Measurements from ENCODE around the gene HIRA.
A peak's percentile ranks its signal among the peaks of the same experiment; 100 is the strongest.

Gene HIRA

GRCh38 chr22:19434829-19435580 is 3.5 kb upstream of the HIRA start:
- Histone ChIP-seq H2BK15ac (replicated peaks; ENCODE audit: low read depth) (no peak overlapping the region), H3K9ac (ENCODE audit: low read length) (no peak overlapping the region), H3K4me3 (ENCODE audit: low read length) (no peak overlapping the region), H3K4ac (ENCODE audit: low read depth, low read length) (no peak overlapping the region), H3K56ac (ENCODE audit: low read length) (no peak overlapping the region), H3K18ac (ENCODE audit: low read length) (no peak overlapping the region), H3K4me2 (ENCODE audit: low read length) (no peak overlapping the region), H3K27ac (ENCODE audit: low read depth, low read length) (no peak overlapping the region), H3K79me1 (ENCODE audit: low read length) (peaks cover 7% of the 10 kb centered on the region), H3K79me2 (ENCODE audit: control insufficient read depth, insufficient read depth, low read length) (peaks cover 13% of the 10 kb centered on the region), H4K5ac (ENCODE audit: low read length) (no peak overlapping the region), H2BK120ac (ENCODE audit: low read depth, low read length) (no peak overlapping the region), H2AK5ac (ENCODE audit: low read length) (no peak overlapping the region), H3K23ac (ENCODE audit: low read length) (no peak overlapping the region), H2BK5ac (ENCODE audit: low read length) (no peak overlapping the region), H3K27me3 (ENCODE audit: insufficient read depth, low read length, poor library complexity) (no peaks in the 10 kb centered on the region), H3K4me1 (ENCODE audit: control insufficient read depth, low read depth, low read length) (peaks cover 3% of the 10 kb centered on the region), H4K8ac (ENCODE audit: low read depth, low read length) (no peak overlapping the region), H3K36me3 (ENCODE audit: control insufficient read depth, insufficient read depth, low read length) (peaks cover 2% of the 10 kb centered on the region)
- WGBS (ENCODE audit: extremely low coverage, insufficient coverage, low lambda C conversion rate): no CpG with 5 or more reads among the region's 2 CpGs
- no peak for DNase-seq

- H3K18ac ChIP-seq (ENCODE audit: low read length): no peak overlapping the region
- H3K4me1 ChIP-seq (ENCODE audit: control insufficient read depth, low read depth, low read length): peaks cover 4% of the 10 kb centered on the region
- H2BK120ac ChIP-seq (ENCODE audit: low read depth, low read length): no peak overlapping the region
- H3K79me2 ChIP-seq (ENCODE audit: control insufficient read depth, insufficient read depth, low read length): peaks cover 18% of the 10 kb centered on the region
- H4K8ac ChIP-seq (ENCODE audit: low read depth, low read length): no peak overlapping the region
- peaks cover 2% of the 10 kb centered on the region for H3K36me3 ChIP-seq (ENCODE audit: control insufficient read depth, insufficient read depth, low read length)
- peaks cover 8% of the 10 kb centered on the region for H3K79me1 ChIP-seq (ENCODE audit: low read length)
- WGBS (ENCODE audit: extremely low coverage, insufficient coverage, low lambda C conversion rate): no CpG with 5 or more reads among the region's 7 CpGs
- H3K4me3 ChIP-seq (ENCODE audit: low read length): no peak overlapping the region
- H2BK15ac ChIP-seq (replicated peaks; ENCODE audit: low read depth): no peak overlapping the region
- no peak overlapping the region for H3K4me2 ChIP-seq (ENCODE audit: low read length)
- no peak overlapping the region for H3K4ac ChIP-seq (ENCODE audit: low read depth, low read length)
- no peak overlapping the region for H3K56ac ChIP-seq (ENCODE audit: low read length)
- H3K27me3 ChIP-seq (ENCODE audit: insufficient read depth, low read length, poor library complexity): no peaks in the 10 kb centered on the region
- no peak overlapping the region for H4K5ac ChIP-seq (ENCODE audit: low read length)
- H2BK5ac ChIP-seq (ENCODE audit: low read length): no peak overlapping the region
- H2AK5ac ChIP-seq (ENCODE audit: low read length): no peak overlapping the region
- H3K9ac ChIP-seq (ENCODE audit: low read length): no peak overlapping the region
- no peak overlapping the region for H3K23ac ChIP-seq (ENCODE audit: low read length)
- no peak for DNase-seq
- H3K27ac ChIP-seq (ENCODE audit: low read depth, low read length): no peak overlapping the region
These were observed 2.9 kb upstream of the HIRA start for GRCh38 chr22:19434401-19434800.

- Histone ChIP-seq H3K9ac (ENCODE audit: low read length) (peak within 1 kb of the TSS; percentile 98), H3K79me2 (ENCODE audit: control insufficient read depth, insufficient read depth, low read length) (peaks cover 33% of the 10 kb centered on the region), H3K4ac (ENCODE audit: low read depth, low read length) (peak within 1 kb of the TSS; percentile 82), H3K36me3 (ENCODE audit: control insufficient read depth, insufficient read depth, low read length) (peaks cover 2% of the 10 kb centered on the region), H3K18ac (ENCODE audit: low read length) (peak within 1 kb of the TSS; percentile 72), H4K5ac (ENCODE audit: low read length) (no peak within 1 kb of the TSS), H3K27me3 (ENCODE audit: insufficient read depth, low read length, poor library complexity) (no peaks in the 10 kb centered on the region), H3K23ac (ENCODE audit: low read length) (peak within 1 kb of the TSS; percentile 80), H2AK5ac (ENCODE audit: low read length) (no peak within 1 kb of the TSS), H3K4me1 (ENCODE audit: control insufficient read depth, low read depth, low read length) (peaks cover 4% of the 10 kb centered on the region), H3K27ac (ENCODE audit: low read depth, low read length) (peak within 1 kb of the TSS; percentile 82), H3K56ac (ENCODE audit: low read length) (peak within 1 kb of the TSS; percentile 98), H3K79me1 (ENCODE audit: low read length) (peaks cover 17% of the 10 kb centered on the region), H2BK120ac (ENCODE audit: low read depth, low read length) (no peak within 1 kb of the TSS), H3K4me3 (ENCODE audit: low read length) (peak within 1 kb of the TSS; percentile 81), H2BK15ac (replicated peaks; ENCODE audit: low read depth) (no peak within 1 kb of the TSS), H3K4me2 (ENCODE audit: low read length) (peak within 1 kb of the TSS; percentile 97), H4K8ac (ENCODE audit: low read depth, low read length) (no peak within 1 kb of the TSS), H2BK5ac (ENCODE audit: low read length) (peak within 1 kb of the TSS; percentile 85)
- WGBS (ENCODE audit: extremely low coverage, insufficient coverage, low lambda C conversion rate): no CpG with 5 or more reads among the region's 74 CpGs
- DNase-seq: peak; percentile 90
These were observed 759 bp upstream of the HIRA start, which contains the start of gene MRPL40 for GRCh38 chr22:19432133-19432851. Gene MRPL40 (plus strand): TSS chr22:19432545. CDS start chr22:19432555, 10 bp downstream.

- Histone ChIP-seq H3K56ac (ENCODE audit: low read length) (peak overlapping the region; percentile 95), H2BK120ac (ENCODE audit: low read depth, low read length) (no peak overlapping the region), H3K79me2 (ENCODE audit: control insufficient read depth, insufficient read depth, low read length) (peaks cover 46% of the 10 kb centered on the region), H2BK5ac (ENCODE audit: low read length) (no peak overlapping the region), H3K4me2 (ENCODE audit: low read length) (peak overlapping the region; percentile 93), H3K4me1 (ENCODE audit: control insufficient read depth, low read depth, low read length) (peaks cover 4% of the 10 kb centered on the region), H3K18ac (ENCODE audit: low read length) (peak overlapping the region; percentile 64), H3K4ac (ENCODE audit: low read depth, low read length) (peak overlapping the region; percentile 25), H2BK15ac (replicated peaks; ENCODE audit: low read depth) (no peak overlapping the region), H2AK5ac (ENCODE audit: low read length) (no peak overlapping the region), H3K27ac (ENCODE audit: low read depth, low read length) (peak overlapping the region; percentile 82), H4K5ac (ENCODE audit: low read length) (no peak overlapping the region), H3K27me3 (ENCODE audit: insufficient read depth, low read length, poor library complexity) (no peaks in the 10 kb centered on the region), H3K36me3 (ENCODE audit: control insufficient read depth, insufficient read depth, low read length) (peaks cover 2% of the 10 kb centered on the region), H3K4me3 (ENCODE audit: low read length) (peak overlapping the region; percentile 87), H3K9ac (ENCODE audit: low read length) (peak overlapping the region; percentile 88), H3K79me1 (ENCODE audit: low read length) (peaks cover 25% of the 10 kb centered on the region), H3K23ac (ENCODE audit: low read length) (no peak overlapping the region), H4K8ac (ENCODE audit: low read depth, low read length) (no peak overlapping the region)
- no CpG with 5 or more reads among the region's 53 CpGs for WGBS (ENCODE audit: extremely low coverage, insufficient coverage, low lambda C conversion rate)
- peak; percentile 82 for DNase-seq
These were observed 517 bp downstream of the HIRA start for GRCh38 chr22:19430890-19431541.

GRCh38 chr22:19429950-19430889 is 1.3 kb downstream of the HIRA start:
- Histone ChIP-seq H3K27me3 (ENCODE audit: insufficient read depth, low read length, poor library complexity) (no peaks in the 10 kb centered on the region), H3K27ac (ENCODE audit: low read depth, low read length) (peak overlapping the region; percentile 82), H3K56ac (ENCODE audit: low read length) (peak overlapping the region; percentile 95), H2BK5ac (ENCODE audit: low read length) (no peak overlapping the region), H4K5ac (ENCODE audit: low read length) (no peak overlapping the region), H3K4me3 (ENCODE audit: low read length) (peak overlapping the region; percentile 87), H4K8ac (ENCODE audit: low read depth, low read length) (no peak overlapping the region), H3K4me1 (ENCODE audit: control insufficient read depth, low read depth, low read length) (peaks cover 4% of the 10 kb centered on the region), H3K23ac (ENCODE audit: low read length) (no peak overlapping the region), H3K79me1 (ENCODE audit: low read length) (peaks cover 27% of the 10 kb centered on the region), H2AK5ac (ENCODE audit: low read length) (no peak overlapping the region), H3K4me2 (ENCODE audit: low read length) (peak overlapping the region; percentile 93), H3K18ac (ENCODE audit: low read length) (no peak overlapping the region), H2BK120ac (ENCODE audit: low read depth, low read length) (no peak overlapping the region), H3K4ac (ENCODE audit: low read depth, low read length) (no peak overlapping the region), H2BK15ac (replicated peaks; ENCODE audit: low read depth) (no peak overlapping the region), H3K9ac (ENCODE audit: low read length) (peak overlapping the region; percentile 88), H3K79me2 (ENCODE audit: control insufficient read depth, insufficient read depth, low read length) (peaks cover 52% of the 10 kb centered on the region), H3K36me3 (ENCODE audit: control insufficient read depth, insufficient read depth, low read length) (no peaks in the 10 kb centered on the region)
- DNase-seq: peak; percentile 50
- no CpG with 5 or more reads among the region's 12 CpGs for whole genome bisulfite sequencing (ENCODE audit: extremely low coverage, insufficient coverage, low lambda C conversion rate)
